ENCODE results near the gene ADAM17. TPM values are rescaled to one million over a fixed set of nuclear protein-coding genes. Genes with fewer than 3 reads are reported as not detected.
A peak's percentile ranks its signal among the peaks of the same experiment; 100 is the strongest.
"Not testable (repeated sequence)": the region's sequence is repeated elsewhere in the genome, so short reads cannot be mapped to it uniquely, and the experiment has no call there.

ADAM17 gene
- polyA plus RNA-seq, 6 donors from 2014 or later = 9.1 to 23.8 (median 21.3) TPM

GRCh38 chr2:9585486-9585885, 29.9 kb upstream of the ADAM17 start:
- no peak for DNase-seq
- no peaks in the 10 kb centered on the region for H3K27me3 Mint-ChIP-seq
- H3K4me1 Mint-ChIP-seq = no peaks in the 10 kb centered on the region
- H3K4me3 Mint-ChIP-seq = no peak overlapping the region
- no peaks in the 10 kb centered on the region for H3K9me3 Mint-ChIP-seq
- peak overlapping the region in 2 of 6 donors; percentile 32 to 70 for H3K27ac Mint-ChIP-seq
- peaks cover 10 to 21% of the 10 kb centered on the region in 2 donors for H3K36me3 Mint-ChIP-seq
- no peak for ATAC-seq (ENCODE audit: low read depth in 2 of 2)

GRCh38 chr2:9584902-9585301, 29.3 kb upstream of the ADAM17 start:
- not testable (repeated sequence) for H3K27me3 Mint-ChIP-seq; H3K4me3 Mint-ChIP-seq; H3K9me3 Mint-ChIP-seq; DNase-seq; ATAC-seq (ENCODE audit: low read depth in 2 of 2); H3K4me1 Mint-ChIP-seq
- Mint-ChIP-seq H3K27ac (peak overlapping the region in 1 of 6 donors; percentile 25), H3K36me3 (peaks cover 10 to 21% of the 10 kb centered on the region in 2 donors)

GRCh38 chr2:9582624-9583023, 27.0 kb upstream of the ADAM17 start:
- Mint-ChIP-seq H3K4me3 (no peak overlapping the region), H3K36me3 (peaks cover 10 to 21% of the 10 kb centered on the region in 2 donors), H3K27me3 (no peaks in the 10 kb centered on the region), H3K9me3 (no peaks in the 10 kb centered on the region), H3K27ac (peak overlapping the region in 2 of 6 donors; percentile 30 to 52), H3K4me1 (no peaks in the 10 kb centered on the region)
- ATAC-seq (ENCODE audit: low read depth in 2 of 2) = no peak
- DNase-seq = no peak

- H3K36me3 Mint-ChIP-seq = peaks cover 0 to 3% of the 10 kb centered on the region in 2 donors
- DNase-seq = no peak
Measured at GRCh38 chr2:9578467-9579235, 23.0 kb upstream of the ADAM17 start.

GRCh38 chr2:9574331-9574730, 18.7 kb upstream of the ADAM17 start:
- DNase-seq (no peak), ATAC-seq (ENCODE audit: low read depth in 2 of 2) (no peak)
- no peaks in the 10 kb centered on the region for H3K36me3 Mint-ChIP-seq
- no peak overlapping the region for H3K4me3 Mint-ChIP-seq
- no peak overlapping the region for H3K27ac Mint-ChIP-seq
- no peaks in the 10 kb centered on the region for H3K9me3 Mint-ChIP-seq
- H3K27me3 Mint-ChIP-seq = no peaks in the 10 kb centered on the region
- no peaks in the 10 kb centered on the region for H3K4me1 Mint-ChIP-seq

More at GRCh38 chr2:9578467-9579235, 23.0 kb upstream of the ADAM17 start:
- Mint-ChIP-seq H3K4me1 (no peaks in the 10 kb centered on the region), H3K4me3 (no peak overlapping the region), H3K27ac (no peak overlapping the region), H3K9me3 (no peaks in the 10 kb centered on the region), H3K27me3 (no peaks in the 10 kb centered on the region)
- ATAC-seq (ENCODE audit: low read depth in 2 of 2) = no peak

GRCh38 chr2:9573840-9574239, 18.2 kb upstream of the ADAM17 start:
- Mint-ChIP-seq H3K4me3 (no peak overlapping the region), H3K27me3 (no peaks in the 10 kb centered on the region), H3K9me3 (no peaks in the 10 kb centered on the region), H3K4me1 (no peaks in the 10 kb centered on the region), H3K27ac (peak overlapping the region in 1 of 6 donors; percentile 36), H3K36me3 (no peaks in the 10 kb centered on the region)
- ATAC-seq (ENCODE audit: low read depth in 2 of 2) = no peak
- DNase-seq = no peak

GRCh38 chr2:9573013-9573720, 17.5 kb upstream of the ADAM17 start:
- no peak for ATAC-seq (ENCODE audit: low read depth in 2 of 2)
- no peaks in the 10 kb centered on the region for H3K27me3 Mint-ChIP-seq
- no peak for DNase-seq
- H3K9me3 Mint-ChIP-seq = no peaks in the 10 kb centered on the region
- H3K27ac Mint-ChIP-seq = no peak overlapping the region
- no peaks in the 10 kb centered on the region for H3K36me3 Mint-ChIP-seq
- no peak overlapping the region for H3K4me3 Mint-ChIP-seq
- H3K4me1 Mint-ChIP-seq = no peaks in the 10 kb centered on the region

GRCh38 chr2:9570182-9571060, 14.8 kb upstream of the ADAM17 start:
- Mint-ChIP-seq H3K27me3 (no peaks in the 10 kb centered on the region), H3K4me1 (no peaks in the 10 kb centered on the region), H3K27ac (no peak overlapping the region), H3K4me3 (no peak overlapping the region), H3K36me3 (no peaks in the 10 kb centered on the region), H3K9me3 (no peaks in the 10 kb centered on the region)
- DNase-seq (no peak), ATAC-seq (ENCODE audit: low read depth in 2 of 2) (no peak)

- no peaks in the 10 kb centered on the region for H3K36me3 Mint-ChIP-seq
- H3K4me3 Mint-ChIP-seq = no peak overlapping the region
- ATAC-seq (ENCODE audit: low read depth in 2 of 2) (no peak), DNase-seq (no peak)
- no peaks in the 10 kb centered on the region for H3K9me3 Mint-ChIP-seq
- H3K27ac Mint-ChIP-seq = no peak overlapping the region
- peaks cover 0 to 4% (median 0%) of the 10 kb centered on the region in 3 donors for H3K4me1 Mint-ChIP-seq
- no peaks in the 10 kb centered on the region for H3K27me3 Mint-ChIP-seq
Measured at GRCh38 chr2:9565436-9566153, 10.0 kb upstream of the ADAM17 start.

GRCh38 chr2:9560628-9561027, 5.0 kb upstream of the ADAM17 start:
- no peaks in the 10 kb centered on the region for H3K9me3 Mint-ChIP-seq
- peaks cover 6 to 20% (median 16%) of the 10 kb centered on the region in 3 donors for H3K4me1 Mint-ChIP-seq
- H3K4me3 Mint-ChIP-seq = peak overlapping the region in 1 of 8 donors; percentile 57
- no peak overlapping the region for H3K27ac Mint-ChIP-seq
- no peaks in the 10 kb centered on the region for H3K36me3 Mint-ChIP-seq
- no peak for DNase-seq
- no peaks in the 10 kb centered on the region for H3K27me3 Mint-ChIP-seq
- ATAC-seq (ENCODE audit: low read depth in 2 of 2) = no peak

- H3K27ac Mint-ChIP-seq = peak overlapping the region in 1 of 6 donors; percentile 16
- DNase-seq = no peak
Measured at GRCh38 chr2:9558948-9559381, 3.3 kb upstream of the ADAM17 start.

GRCh38 chr2:9556121-9556743, 602 bp upstream of the ADAM17 start:
- H3K4me3 Mint-ChIP-seq = peak overlapping the region; percentile 92 to 99 (median 97)
- peak overlapping the region; percentile 91 to 99 (median 98) for H3K27ac Mint-ChIP-seq
- H3K4me1 Mint-ChIP-seq = peaks cover 38 to 61% (median 46%) of the 10 kb centered on the region in 3 donors
- no peaks in the 10 kb centered on the region for H3K27me3 Mint-ChIP-seq
- no peaks in the 10 kb centered on the region for H3K9me3 Mint-ChIP-seq
- DNase-seq (no peak), ATAC-seq (ENCODE audit: low read depth in 2 of 2) (peak; percentile 14 to 28)
- H3K36me3 Mint-ChIP-seq = no peaks in the 10 kb centered on the region

More at GRCh38 chr2:9558948-9559381, 3.3 kb upstream of the ADAM17 start:
- Mint-ChIP-seq H3K27me3 (no peaks in the 10 kb centered on the region), H3K4me1 (peaks cover 22 to 35% (median 29%) of the 10 kb centered on the region in 3 donors), H3K4me3 (peak overlapping the region in 1 of 8 donors; percentile 76), H3K9me3 (no peaks in the 10 kb centered on the region), H3K36me3 (no peaks in the 10 kb centered on the region)
- ATAC-seq (ENCODE audit: low read depth in 2 of 2) = no peak

Data from naive B cell (primary cell).